ENCODE data around the gene ADK. TPM values are rescaled to one million over a fixed set of nuclear protein-coding genes. Genes with fewer than 3 reads are reported as not detected.

Gene ADK
- total and polyA plus RNA-seq, 2 donors (not counting 3 experiments of a cell fraction or from before 2014, with no cell fraction given), result 11.7 to 46.5 TPM

DNA sequence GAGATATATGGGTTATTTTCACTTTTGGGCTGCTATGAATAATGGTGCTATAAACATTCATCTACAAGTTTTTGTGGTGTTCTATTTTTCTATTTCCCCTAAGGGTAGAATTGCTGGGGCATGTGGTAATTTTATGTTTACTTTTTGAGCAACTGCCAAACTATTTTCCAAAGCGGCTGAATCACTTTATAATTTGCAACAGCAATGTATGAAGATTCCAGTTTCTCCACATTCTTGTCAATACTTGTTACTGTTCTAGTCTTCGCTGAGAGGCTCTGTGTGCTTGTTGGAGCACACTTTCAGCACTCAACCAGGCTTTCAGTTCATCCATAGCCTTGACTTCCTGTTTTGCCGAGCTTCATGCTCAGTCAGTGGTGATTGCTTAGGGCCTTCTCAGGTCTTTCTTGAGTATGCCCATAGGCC, 39.0 kb downstream of the ADK start:
- dilution Hi-C loops (cut with MboI; ENCODE audit: extremely low pct_ligation_motif_present, low sequenced_read_pairs), result no loop called here
- no TSS peak for BruUV-seq (replicated peaks)
- Histone ChIP-seq H3K4me2 (ENCODE audit: insufficient read depth, low read length) (peak overlapping the region; percentile 46), H3K27me3 (ENCODE audit: control insufficient read depth in 2 of 2, insufficient read depth in 2 of 2, low read length in 2 of 2) (no peaks in the 10 kb centered on the region), H3K27ac (ENCODE audit: insufficient read depth, low read depth, low read length) (peak overlapping the region; percentile 25), H3K9ac (replicated peaks; ENCODE audit: extremely low read depth, insufficient read depth, low read length) (no peak overlapping the region), H4K20me1 (replicated peaks; ENCODE audit: control insufficient read depth, extremely low read depth, insufficient read depth, low read length) (no peaks in the 10 kb centered on the region), H3K36me3 (ENCODE audit: control insufficient read depth in 2 of 2, extremely low read depth in 1 of 2, insufficient read depth in 2 of 2, low read length in 2 of 2) (no peaks in the 10 kb centered on the region), H3K9me1 (replicated peaks; ENCODE audit: control insufficient read depth, extremely low read depth, insufficient read depth, low read length) (no peaks in the 10 kb centered on the region), H2AFZ (ENCODE audit: low read depth, low read length) (peak overlapping the region; percentile 2), H3K9me3 (replicated peaks; ENCODE audit: control insufficient read depth, insufficient read depth, low read length) (no peaks in the 10 kb centered on the region), H3K4me1 (ENCODE audit: control insufficient read depth, extremely low read depth, insufficient read depth, low read length) (peaks cover 13% of the 10 kb centered on the region), H3K79me2 (ENCODE audit: control insufficient read depth, insufficient read depth, low read length) (peaks cover 84% of the 10 kb centered on the region), H3K4me3 (replicated peaks in 1 of 3; ENCODE audit: insufficient read depth in 1 of 3, low read depth in 1 of 3, low read length in 3 of 3) (peak overlapping the region in 1 of 3 experiments; percentile 11)
- ChIA-PET POLR2A (interaction anchor here (0.6 to 0.7 kb wide), 2 partner anchors 41 to 84 kb away, joined by 3 to 6 read pairs; no protein-coding TSS in a partner anchor), CTCF (interaction anchor here (0.6 to 2.2 kb wide), 5 partner anchors 10 to 44 kb away, joined by 3 to 9 read pairs (median 6); no protein-coding TSS in a partner anchor)
- intact Hi-C loops (cut with micrococcal nuclease), result no loop called here
- FAIRE-seq (peak; percentile 37), DNase-seq (ENCODE audit: low read depth, low spot score) (peak; percentile 64)
- TF ChIP-seq JUN (IDR thresholded peaks at IDR 0.05; ENCODE audit: borderline replicate concordance, insufficient read depth, insufficient read length, low read depth), result no peak

- no TSS peak for BruUV-seq (replicated peaks)
- FAIRE-seq, result no peak
- CTCF ChIA-PET, result interaction anchor here (1.1 to 2.2 kb wide), 4 partner anchors 12 to 44 kb away, joined by 4 to 9 read pairs (median 8); no protein-coding TSS in a partner anchor
- Histone ChIP-seq H2AFZ (ENCODE audit: low read depth, low read length) (peak overlapping the region; percentile 2), H3K9me1 (replicated peaks; ENCODE audit: control insufficient read depth, extremely low read depth, insufficient read depth, low read length) (no peaks in the 10 kb centered on the region), H4K20me1 (replicated peaks; ENCODE audit: control insufficient read depth, extremely low read depth, insufficient read depth, low read length) (no peaks in the 10 kb centered on the region), H3K4me3 (replicated peaks in 1 of 3; ENCODE audit: insufficient read depth in 1 of 3, low read depth in 1 of 3, low read length in 3 of 3) (no peak overlapping the region), H3K79me2 (ENCODE audit: control insufficient read depth, insufficient read depth, low read length) (peaks cover 86% of the 10 kb centered on the region), H3K9ac (replicated peaks; ENCODE audit: extremely low read depth, insufficient read depth, low read length) (no peak overlapping the region), H3K27me3 (ENCODE audit: control insufficient read depth in 2 of 2, insufficient read depth in 2 of 2, low read length in 2 of 2) (no peaks in the 10 kb centered on the region), H3K27ac (ENCODE audit: insufficient read depth, low read depth, low read length) (peak overlapping the region; percentile 25), H3K9me3 (replicated peaks; ENCODE audit: control insufficient read depth, insufficient read depth, low read length) (no peaks in the 10 kb centered on the region), H3K4me2 (ENCODE audit: insufficient read depth, low read length) (peak overlapping the region; percentile 46), H3K36me3 (ENCODE audit: control insufficient read depth in 2 of 2, extremely low read depth in 1 of 2, insufficient read depth in 2 of 2, low read length in 2 of 2) (no peaks in the 10 kb centered on the region), H3K4me1 (ENCODE audit: control insufficient read depth, extremely low read depth, insufficient read depth, low read length) (peaks cover 13% of the 10 kb centered on the region)
- DNase-seq (ENCODE audit: low read depth, low spot score), result no peak
- dilution Hi-C loops (cut with MboI; ENCODE audit: extremely low pct_ligation_motif_present, low sequenced_read_pairs) (no loop called here), intact Hi-C loops (cut with micrococcal nuclease) (no loop called here)
- POLR2A ChIA-PET, result interaction anchor here (0.7 kb wide), 1 partner anchor 41 kb away, joined by 6 read pairs; no protein-coding TSS in a partner anchor
- TF ChIP-seq EZH2 (IDR thresholded peaks at IDR 0.05; ENCODE audit: borderline replicate concordance, low read depth, low read length, severe bottlenecking) (no peak), FOS (IDR thresholded peaks at IDR 0.05; ENCODE audit: borderline replicate concordance, insufficient read depth, low read length) (no peak), MYC (IDR thresholded peaks at IDR 0.05; ENCODE audit: low read depth, low read length) (no peak), MAX (IDR thresholded peaks at IDR 0.05; ENCODE audit: insufficient read depth, insufficient read length) (no peak), GATA2 (IDR thresholded peaks at IDR 0.05; ENCODE audit: insufficient read depth, insufficient read length, low read depth, low read length) (no peak), POLR2A (IDR thresholded peaks at IDR 0.05; ENCODE audit: low read depth, low read length) (no peak), CTCF (IDR thresholded peaks at IDR 0.05; ENCODE audit: extremely low read depth in 1 of 2, insufficient read depth in 1 of 2, low read depth in 1 of 2, low read length in 2 of 2) (no peak), JUN (IDR thresholded peaks at IDR 0.05; ENCODE audit: borderline replicate concordance, insufficient read depth, insufficient read length, low read depth) (no peak), POLR2AphosphoS5 (IDR thresholded peaks at IDR 0.05; ENCODE audit: insufficient read depth, low read depth, low read length) (no peak)
These were observed 39.5 kb downstream of the ADK start for GRCh38 chr10:74190494-74190893.

Data from endothelial cell of umbilical vein (primary cell).